NCI-H82 (cell line): ENCODE data around the gene LARP1.
"Not testable (repeated sequence)": the region's sequence is repeated elsewhere in the genome, so short reads cannot be mapped to it uniquely, and the experiment has no call there.

ENCODE experiments used
- DNase-seq: peaks from one replicate; lab custom pipeline; 2025; lab: John Stamatoyannopoulos, UW

The LARP1 gene

GRCh38 chr5:154824070-154824469, 68.9 kb downstream of the LARP1 start:
- DNase-seq = no peak

GRCh38 chr5:154829181-154829588, 74.0 kb downstream of the LARP1 start:
- peak; percentile 5 for DNase-seq

- DNase-seq = no peak
These were observed 74.5 kb downstream of the LARP1 start for GRCh38 chr5:154829589-154830218.

GRCh38 chr5:154830219-154830595, 75.0 kb downstream of the LARP1 start:
- DNase-seq = no peak

- no peak for DNase-seq
These were observed 75.4 kb downstream of the LARP1 start for GRCh38 chr5:154830596-154830995.

- DNase-seq = peak; percentile 24
These were observed 76.3 kb downstream of the LARP1 start for GRCh38 chr5:154831451-154831850.

- not testable (repeated sequence) for DNase-seq
These were observed 77.6 kb downstream of the LARP1 start for GRCh38 chr5:154832804-154833203.

- no peak for DNase-seq
These were observed 78.9 kb downstream of the LARP1 start for GRCh38 chr5:154834053-154834452.

- DNase-seq = not testable (repeated sequence)
These were observed 80.5 kb downstream of the LARP1 start for GRCh38 chr5:154835701-154836052.

GRCh38 chr5:154836225-154836624, 81.0 kb downstream of the LARP1 start:
- no peak for DNase-seq

GRCh38 chr5:154837009-154837901, 82.1 kb downstream of the LARP1 start:
- DNase-seq = no peak

- DNase-seq = no peak
These were observed 85.5 kb downstream of the LARP1 start for GRCh38 chr5:154840435-154841272.

- no peak for DNase-seq
These were observed 86.1 kb downstream of the LARP1 start for GRCh38 chr5:154841273-154841661.

- DNase-seq = no peak
These were observed 87.7 kb downstream of the LARP1 start for GRCh38 chr5:154842689-154843530.

- no peak for DNase-seq
These were observed 89.6 kb downstream of the LARP1 start for GRCh38 chr5:154844809-154845208.

GRCh38 chr5:154849264-154849785, 94.1 kb downstream of the LARP1 start:
- no peak for DNase-seq

GRCh38 chr5:154849791-154850201, 94.6 kb downstream of the LARP1 start:
- DNase-seq = no peak

- peak; percentile 44 for DNase-seq
These were observed 95.3 kb downstream of the LARP1 start, which contains the start of gene FAXDC2 for GRCh38 chr5:154850255-154851062. FAXDC2 (minus strand) TSS chr5:154850603; CDS start chr5:154838178, 12,425 bp downstream.

- no peak for DNase-seq
These were observed 96.2 kb downstream of the LARP1 start for GRCh38 chr5:154851351-154851750.

- peak; percentile 97 for DNase-seq
These were observed 102.5 kb downstream of the LARP1 start for GRCh38 chr5:154857530-154858296.
